Vagina (tissue), 2 donors: ENCODE results near the gene SORCS2. TPM values are rescaled to one million over a fixed set of nuclear protein-coding genes. Genes with fewer than 3 reads are reported as not detected.

Experiments used
- DNase-seq, 2 donors: peaks; one replicate each; pipeline ENCODE4 v3.0.0-alpha.2; 2017; ENCODE audit errors: extremely low spot score in 2 of 2
- H3K27ac ChIP-seq: fragments of 200-600 bp; sonication (generic); one replicate; pipeline ENCODE4 v1.5.1; 2019
- H3K27me3 ChIP-seq: fragments of 200-600 bp; sonication (generic); one replicate; pipeline ENCODE4 v1.5.1; 2019
- H3K36me3 ChIP-seq, 2 donors: fragments of 200-600 bp; sonication (generic); one replicate each; pipeline ENCODE4 v1.5.1; 2017 to 2019
- H3K4me1 ChIP-seq: fragments of 200-600 bp; sonication (generic); one replicate; pipeline ENCODE4 v1.5.1; 2019
- H3K4me3 ChIP-seq, 2 donors: fragments of 200-600 bp; sonication (generic); 1 replicate in 1 of 2; 2 replicates in 1 of 2; pipeline ENCODE4 v1.5.1; 2016 to 2019
- H3K9me3 ChIP-seq: fragments of 200-600 bp; sonication (generic); one replicate; pipeline ENCODE4 v1.5.1; 2019
- CTCF ChIP-seq, 3 experiments: fragments of 450-650 bp in 2 of 3; fragments of 200-600 bp in 1 of 3; sonication (generic) in 1 of 3; IDR thresholded peaks; one replicate each; pipeline ENCODE4 v1.5.1; 2017 to 2019; ENCODE audit warnings: antibody characterized with exemption in 3 of 3, mild to moderate bottlenecking in 2 of 3, moderate library complexity in 2 of 3
- POLR2A ChIP-seq, 2 donors: fragments of 450-650 bp; IDR thresholded peaks; one replicate each; pipeline ENCODE4 v1.6.1; 2017; ENCODE audit warnings: antibody characterized with exemption in 2 of 2, mild to moderate bottlenecking in 2 of 2, moderate library complexity in 2 of 2
- POLR2AphosphoS5 ChIP-seq, 2 donors: sonication (generic); formaldehyde crosslinking; IDR thresholded peaks; one replicate each; pipeline ENCODE4 v1.9.0; 2017; ENCODE audit warnings: antibody characterized with exemption in 2 of 2, mild to moderate bottlenecking in 2 of 2, low read depth in 1 of 2; ENCODE audit not compliant: insufficient read depth in 1 of 2
- intact Hi-C: fragments of 100-400 bp; cut with DNase I; formaldehyde crosslinking; loops from one replicate; pipeline ENCODE4 v1.15.1; 2023
- total RNA-seq: library from RNA; depleted of rRNA; stranded (reverse); fragments of >200 nt; gene quantifications from one replicate; pipeline ENCODE4 v1.2.3, GENCODE V29; 2016

SORCS2 gene
- total RNA-seq, 1 donor from 2014 or later: 5.4 TPM

GRCh38 chr4:7516096-7516772 is 323.9 kb downstream of the SORCS2 start:
- no peak overlapping the region for H3K4me3 ChIP-seq
- no peaks in the 10 kb centered on the region for H3K27me3 ChIP-seq
- no peak for TF ChIP-seq POLR2A (IDR thresholded peaks at IDR 0.05)
- TF ChIP-seq CTCF (IDR thresholded peaks at IDR 0.05): no peak
- TF ChIP-seq POLR2AphosphoS5 (IDR thresholded peaks at IDR 0.05; ENCODE audit: insufficient read depth in 1 of 2, low read depth in 1 of 2): no peak
- no peak for DNase-seq
- no peaks in the 10 kb centered on the region for H3K4me1 ChIP-seq
- no peaks in the 10 kb centered on the region for H3K36me3 ChIP-seq
- no peak overlapping the region for H3K27ac ChIP-seq
- intact Hi-C loops: no loop called here
- H3K9me3 ChIP-seq: no peaks in the 10 kb centered on the region

- Histone ChIP-seq H3K4me3 (no peak overlapping the region), H3K4me1 (no peaks in the 10 kb centered on the region), H3K27me3 (no peaks in the 10 kb centered on the region), H3K27ac (no peak overlapping the region), H3K36me3 (no peaks in the 10 kb centered on the region), H3K9me3 (no peaks in the 10 kb centered on the region)
- no peak for DNase-seq
- TF ChIP-seq CTCF (IDR thresholded peaks at IDR 0.05) (no peak), POLR2A (IDR thresholded peaks at IDR 0.05) (no peak), POLR2AphosphoS5 (IDR thresholded peaks at IDR 0.05; ENCODE audit: insufficient read depth in 1 of 2, low read depth in 1 of 2) (no peak)
- intact Hi-C loops: no loop called here
These were observed 324.4 kb downstream of the SORCS2 start for GRCh38 chr4:7516773-7517144.

- Histone ChIP-seq H3K9me3 (no peaks in the 10 kb centered on the region), H3K27ac (no peak overlapping the region), H3K4me1 (no peaks in the 10 kb centered on the region), H3K36me3 (no peaks in the 10 kb centered on the region), H3K27me3 (no peaks in the 10 kb centered on the region), H3K4me3 (no peak overlapping the region)
- TF ChIP-seq POLR2A (IDR thresholded peaks at IDR 0.05) (no peak), POLR2AphosphoS5 (IDR thresholded peaks at IDR 0.05; ENCODE audit: insufficient read depth in 1 of 2, low read depth in 1 of 2) (no peak), CTCF (IDR thresholded peaks at IDR 0.05) (no peak)
- intact Hi-C loops: no loop called here
- no peak for DNase-seq
These were observed 326.7 kb downstream of the SORCS2 start for GRCh38 chr4:7518871-7519637.

GRCh38 chr4:7519638-7520376 is 327.5 kb downstream of the SORCS2 start:
- TF ChIP-seq POLR2AphosphoS5 (IDR thresholded peaks at IDR 0.05; ENCODE audit: insufficient read depth in 1 of 2, low read depth in 1 of 2): no peak
- TF ChIP-seq CTCF (IDR thresholded peaks at IDR 0.05): no peak
- TF ChIP-seq POLR2A (IDR thresholded peaks at IDR 0.05): no peak
- Histone ChIP-seq H3K4me1 (no peaks in the 10 kb centered on the region), H3K36me3 (no peaks in the 10 kb centered on the region), H3K27ac (no peak overlapping the region), H3K9me3 (no peaks in the 10 kb centered on the region), H3K4me3 (no peak overlapping the region), H3K27me3 (no peaks in the 10 kb centered on the region)
- intact Hi-C loops: no loop called here
- DNase-seq: no peak
